Endodermal cell (in vitro differentiated cells): ENCODE measurements around the gene MYH16. TPM values are rescaled to one million over a fixed set of nuclear protein-coding genes. Genes with fewer than 3 reads are reported as not detected.

Experiments
- DNase-seq: peaks from one replicate; pipeline ENCODE4 v3.0.0-alpha.2; 2017
- H3K27ac ChIP-seq: 2 replicates; pipeline ENCODE4 v1.5.1; 2013; ENCODE audit warnings: mild to moderate bottlenecking, low read depth, low read length, moderate library complexity
- H3K27me3 ChIP-seq: 2 replicates; pipeline ENCODE4 v1.6.1; 2013; ENCODE audit warnings: mild to moderate bottlenecking, low read length, moderate library complexity; ENCODE audit not compliant: insufficient read depth, control insufficient read depth, poor library complexity, severe bottlenecking
- H3K36me3 ChIP-seq: 2 replicates; pipeline ENCODE4 v1.7.0; 2013; ENCODE audit warnings: mild to moderate bottlenecking, low read length, moderate library complexity; ENCODE audit not compliant: control insufficient read depth, insufficient read depth
- H3K4me1 ChIP-seq: one replicate; pipeline ENCODE4 v1.7.0; 2013; ENCODE audit warnings: low read length; ENCODE audit not compliant: control insufficient read depth, insufficient read depth
- H3K4me3 ChIP-seq: 2 replicates; pipeline ENCODE4 v1.5.1; 2013; ENCODE audit warnings: mild to moderate bottlenecking, low read length, moderate library complexity
- H3K9ac ChIP-seq: 2 replicates; pipeline ENCODE4 v1.6.1; 2013; ENCODE audit warnings: mild to moderate bottlenecking, low read length, moderate library complexity; ENCODE audit not compliant: poor library complexity, severe bottlenecking; ENCODE audit errors: extremely low read depth
- H3K9me3 ChIP-seq: 2 replicates; pipeline ENCODE4 v1.6.1; 2013; ENCODE audit warnings: mild to moderate bottlenecking, low read length, moderate library complexity; ENCODE audit not compliant: control insufficient read depth
- H3K27ac Mint-ChIP-seq: 2 replicates; pipeline ENCODE4 v1.8.0; 2020; ENCODE audit warnings: mixed read lengths
- H3K27me3 Mint-ChIP-seq: 2 replicates; pipeline ENCODE4 v1.8.0; 2021; ENCODE audit warnings: mild to moderate bottlenecking, mixed read lengths; ENCODE audit not compliant: insufficient read depth
- H3K36me3 Mint-ChIP-seq: 2 replicates; pipeline ENCODE4 v1.8.0; 2020; ENCODE audit warnings: low read depth, mixed read lengths
- H3K4me1 Mint-ChIP-seq: 2 replicates; pipeline ENCODE4 v1.8.0; 2020; ENCODE audit warnings: mixed read lengths
- H3K4me3 Mint-ChIP-seq: 2 replicates; pipeline ENCODE4 v1.8.0; 2020; ENCODE audit warnings: mild to moderate bottlenecking, moderate library complexity, mixed read lengths
- H3K9me3 Mint-ChIP-seq: 2 replicates; pipeline ENCODE4 v1.8.0; 2020; ENCODE audit warnings: mild to moderate bottlenecking, mixed read lengths
- CTCF ChIP-seq: fragments of 200-600 bp; sonication (generic); conservative IDR thresholded peaks from 2 replicates; pipeline ENCODE4 v1.5.0; 2021; ENCODE audit warnings: antibody characterized with exemption, mild to moderate bottlenecking
- WGBS, 2 experiments: methylation state at CpG; one replicate each; pipeline versions ENCODE4 v1.1.5 to v1.1.7; 2013; ENCODE audit warnings: missing lambda C conversion rate in 2 of 2, mixed read lengths in 1 of 2; ENCODE audit not compliant: insufficient coverage in 1 of 2, insufficient read length in 1 of 2; 5-methylcytosine and 5-hydroxymethylcytosine counted together
- total RNA-seq, 2 donors: library from RNA; stranded (reverse); fragmentation: NEBNext Ultra II Directional in 1 of 2; extraction: Animal tissue kit (Norgen Biotek cat#: 25700) in 1 of 2; gene quantifications; 2 replicates in 1 of 2; 3 replicates in 1 of 2; pipeline ENCODE4 v1.2.1, GENCODE V29; 2021

The MYH16 gene
- total RNA-seq, 2 donors from 2014 or later, result not detected

GRCh38 chr7:99267481-99267840, 5.2 kb upstream of the MYH16 start:
- peaks cover 21% of the 10 kb centered on the region for H3K27me3 ChIP-seq
- peaks cover 19% of the 10 kb centered on the region for H3K27me3 Mint-ChIP-seq
- H3K9me3 ChIP-seq, result no peaks in the 10 kb centered on the region
- no peaks in the 10 kb centered on the region for H3K4me1 ChIP-seq
- DNase-seq, result no peak
- 83 to 84% methylated on average over 4 to 5 of the region's 5 CpGs for whole genome bisulfite sequencing, 2 experiments
- H3K4me3 Mint-ChIP-seq, result no peak overlapping the region
- no peak for TF ChIP-seq CTCF
- H3K4me1 Mint-ChIP-seq, result no peaks in the 10 kb centered on the region
- no peaks in the 10 kb centered on the region for H3K36me3 ChIP-seq
- no peak overlapping the region for H3K27ac Mint-ChIP-seq
- H3K36me3 Mint-ChIP-seq, result no peaks in the 10 kb centered on the region
- no peak overlapping the region for H3K27ac ChIP-seq
- H3K9ac ChIP-seq, result no peak overlapping the region
- H3K9me3 Mint-ChIP-seq, result no peaks in the 10 kb centered on the region
- no peak overlapping the region for H3K4me3 ChIP-seq

- no peak overlapping the region for H3K27ac ChIP-seq
- no peak overlapping the region for H3K27ac Mint-ChIP-seq
- TF ChIP-seq CTCF, result no peak
- no peaks in the 10 kb centered on the region for H3K4me1 ChIP-seq
- no peak overlapping the region for H3K9ac ChIP-seq
- no peaks in the 10 kb centered on the region for H3K36me3 ChIP-seq
- H3K36me3 Mint-ChIP-seq, result no peaks in the 10 kb centered on the region
- no peaks in the 10 kb centered on the region for H3K9me3 Mint-ChIP-seq
- no peaks in the 10 kb centered on the region for H3K9me3 ChIP-seq
- no peak overlapping the region for H3K4me3 ChIP-seq
- 95% methylated on average over 14 to 17 of the region's 17 CpGs for WGBS, 2 experiments
- H3K4me1 Mint-ChIP-seq, result no peaks in the 10 kb centered on the region
- H3K27me3 ChIP-seq, result peaks cover 21% of the 10 kb centered on the region
- H3K27me3 Mint-ChIP-seq, result peaks cover 15% of the 10 kb centered on the region
- no peak overlapping the region for H3K4me3 Mint-ChIP-seq
- DNase-seq, result no peak
Observed at GRCh38 chr7:99267841-99268576, 4.6 kb upstream of the MYH16 start.

- no peaks in the 10 kb centered on the region for H3K4me1 ChIP-seq
- no peak for DNase-seq
- peaks cover 19% of the 10 kb centered on the region for H3K27me3 ChIP-seq
- no peak overlapping the region for H3K27ac Mint-ChIP-seq
- no peak for TF ChIP-seq CTCF
- peaks cover 12% of the 10 kb centered on the region for H3K27me3 Mint-ChIP-seq
- H3K4me3 Mint-ChIP-seq, result no peak overlapping the region
- H3K4me3 ChIP-seq, result no peak overlapping the region
- WGBS, 2 experiments, result 90 to 93% methylated on average over 3 to 4 of the region's 4 CpGs
- H3K36me3 ChIP-seq, result no peaks in the 10 kb centered on the region
- no peaks in the 10 kb centered on the region for H3K36me3 Mint-ChIP-seq
- no peaks in the 10 kb centered on the region for H3K4me1 Mint-ChIP-seq
- H3K9ac ChIP-seq, result no peak overlapping the region
- no peaks in the 10 kb centered on the region for H3K9me3 ChIP-seq
- H3K9me3 Mint-ChIP-seq, result no peaks in the 10 kb centered on the region
- no peak overlapping the region for H3K27ac ChIP-seq
Observed at GRCh38 chr7:99268577-99268908, 4.1 kb upstream of the MYH16 start.
